Tibial nerve (tissue), 4 donors: ENCODE measurements around the gene PHF3. TPM values are rescaled to one million over a fixed set of nuclear protein-coding genes. Genes with fewer than 3 reads are reported as not detected.

Source experiments
- DNase-seq, 2 donors: peaks; one replicate each; pipeline ENCODE4 v3.0.0-alpha.2; 2019; ENCODE audit warnings: low spot score in 2 of 2
- H3K27ac ChIP-seq, 4 donors: fragments of 200-600 bp; sonication (generic) in 3 of 4; one replicate each; pipeline ENCODE4 v1.5.1; 2017 to 2019; ENCODE audit warnings: mild to moderate bottlenecking in 1 of 4
- H3K27me3 ChIP-seq, 2 donors: fragments of 200-600 bp; sonication (generic) in 1 of 2; one replicate each; pipeline versions ENCODE4 v1.5.1 to v1.6.0; 2017 to 2019
- H3K36me3 ChIP-seq, 3 donors: fragments of 200-600 bp; sonication (generic); one replicate each; pipeline ENCODE4 v1.5.1; 2018 to 2019
- H3K4me1 ChIP-seq, 4 donors: fragments of 200-600 bp; sonication (generic) in 3 of 4; one replicate each; pipeline ENCODE4 v1.5.1; 2017 to 2019
- H3K4me3 ChIP-seq, 4 donors: fragments of 200-600 bp; sonication (generic) in 3 of 4; one replicate each; pipeline ENCODE4 v1.5.1; 2017 to 2019; ENCODE audit warnings: mild to moderate bottlenecking in 1 of 4, moderate library complexity in 1 of 4
- H3K9me3 ChIP-seq, 4 donors: fragments of 200-600 bp; sonication (generic) in 3 of 4; one replicate each; pipeline ENCODE4 v1.5.1; 2017 to 2019
- EP300 ChIP-seq, 2 donors: sonication (generic); formaldehyde crosslinking; IDR thresholded peaks; one replicate each; pipeline ENCODE4 v1.6.1; 2017; ENCODE audit warnings: antibody characterized with exemption in 2 of 2, mild to moderate bottlenecking in 1 of 2
- POLR2A ChIP-seq, 2 donors: fragments of 450-650 bp; IDR thresholded peaks; one replicate each; pipeline ENCODE4 v1.6.1; 2017; ENCODE audit warnings: antibody characterized with exemption in 2 of 2, mild to moderate bottlenecking in 2 of 2, moderate library complexity in 2 of 2
- WGBS, 2 donors: methylation state at CpG; one replicate each; pipeline ENCODE4 v1.1.5; 2018; 5-methylcytosine and 5-hydroxymethylcytosine counted together
- small RNA-seq: library from RNA; depleted of rRNA; stranded (forward); fragments of <200 nt; gene quantifications from one replicate; pipeline ENCODE3, GENCODE V24; 2016
- total RNA-seq, 4 donors: library from RNA; depleted of rRNA; stranded (reverse); fragments of >200 nt; gene quantifications; one replicate each; pipeline ENCODE4 v1.1.0, GENCODE V29; 2016
- TF ChIP-seq, protein P1 (sequence below), 5 experiments: fragments of 200-600 bp in 3 of 5; fragments of 450-650 bp in 2 of 5; sonication (generic) in 3 of 5; IDR thresholded peaks; one replicate each; pipeline ENCODE4 v1.5.1; 2016 to 2019; ENCODE audit warnings: antibody characterized with exemption in 5 of 5, mild to moderate bottlenecking in 3 of 5, moderate library complexity in 2 of 5

The PHF3 gene
- total RNA-seq, 4 donors from 2014 or later = 59.1 to 75.3 (median 69.9) TPM

DNA sequence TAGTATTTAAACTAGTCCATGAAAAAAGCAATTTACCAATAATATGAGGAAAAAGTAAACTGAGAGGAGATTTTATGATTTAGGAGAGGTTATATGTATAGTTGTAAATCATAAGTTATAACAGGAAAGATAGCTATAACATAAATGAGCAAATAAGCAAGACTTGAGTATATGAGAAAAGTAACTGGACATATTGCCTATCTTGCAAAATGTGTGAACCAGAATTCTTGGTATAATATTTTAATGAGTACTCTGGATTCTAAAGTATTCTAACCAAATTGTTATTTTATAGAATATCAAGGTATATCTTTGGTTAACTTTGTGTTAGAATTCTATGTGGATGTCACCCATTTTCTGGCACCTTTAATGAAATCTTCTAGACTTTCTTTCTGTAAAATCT lies 124.6 kb downstream of the PHF3 start:
- Histone ChIP-seq H3K27ac (no peak overlapping the region), H3K4me1 (no peaks in the 10 kb centered on the region), H3K36me3 (peaks cover 0 to 20% (median 0%) of the 10 kb centered on the region in 3 donors), H3K9me3 (peaks cover 0 to 12% (median 0%) of the 10 kb centered on the region in 4 donors), H3K27me3 (no peaks in the 10 kb centered on the region), H3K4me3 (no peak overlapping the region)
- TF ChIP-seq EP300 (IDR thresholded peaks at IDR 0.05) = no peak
- TF ChIP-seq, protein P1, sequence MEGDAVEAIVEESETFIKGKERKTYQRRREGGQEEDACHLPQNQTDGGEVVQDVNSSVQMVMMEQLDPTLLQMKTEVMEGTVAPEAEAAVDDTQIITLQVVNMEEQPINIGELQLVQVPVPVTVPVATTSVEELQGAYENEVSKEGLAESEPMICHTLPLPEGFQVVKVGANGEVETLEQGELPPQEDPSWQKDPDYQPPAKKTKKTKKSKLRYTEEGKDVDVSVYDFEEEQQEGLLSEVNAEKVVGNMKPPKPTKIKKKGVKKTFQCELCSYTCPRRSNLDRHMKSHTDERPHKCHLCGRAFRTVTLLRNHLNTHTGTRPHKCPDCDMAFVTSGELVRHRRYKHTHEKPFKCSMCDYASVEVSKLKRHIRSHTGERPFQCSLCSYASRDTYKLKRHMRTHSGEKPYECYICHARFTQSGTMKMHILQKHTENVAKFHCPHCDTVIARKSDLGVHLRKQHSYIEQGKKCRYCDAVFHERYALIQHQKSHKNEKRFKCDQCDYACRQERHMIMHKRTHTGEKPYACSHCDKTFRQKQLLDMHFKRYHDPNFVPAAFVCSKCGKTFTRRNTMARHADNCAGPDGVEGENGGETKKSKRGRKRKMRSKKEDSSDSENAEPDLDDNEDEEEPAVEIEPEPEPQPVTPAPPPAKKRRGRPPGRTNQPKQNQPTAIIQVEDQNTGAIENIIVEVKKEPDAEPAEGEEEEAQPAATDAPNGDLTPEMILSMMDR (IDR thresholded peaks at IDR 0.05) = no peak
- TF ChIP-seq POLR2A (IDR thresholded peaks at IDR 0.05) = no peak
- DNase-seq = no peak

DNA sequence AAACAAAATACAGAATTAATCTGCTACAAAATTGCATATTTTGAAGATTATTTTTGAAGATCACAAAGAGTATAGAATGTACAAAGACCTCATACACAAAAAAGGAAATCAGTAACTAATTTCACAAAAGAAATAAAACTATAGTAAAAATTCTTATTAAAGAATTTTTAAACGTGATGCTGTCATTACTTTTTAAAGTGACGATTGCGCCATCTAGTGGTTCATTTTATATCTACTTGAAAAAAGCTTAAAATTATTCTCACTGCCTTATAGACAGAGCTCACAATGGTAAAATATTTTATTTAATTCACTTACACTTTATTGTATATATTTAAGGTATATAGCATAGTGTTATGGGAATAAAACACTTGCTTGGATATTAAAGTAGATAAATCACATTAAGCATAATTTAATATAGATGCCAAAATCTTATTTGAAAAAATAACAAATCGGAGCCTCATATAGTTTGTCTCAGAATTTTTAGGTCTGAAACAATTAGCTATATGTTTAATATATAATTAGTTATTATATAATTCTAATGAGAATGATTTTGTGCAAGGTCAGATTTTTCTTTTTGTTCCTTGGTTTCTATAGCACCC lies 128.8 kb downstream of the PHF3 start:
- Histone ChIP-seq H3K27ac (no peak overlapping the region), H3K36me3 (no peaks in the 10 kb centered on the region), H3K4me1 (no peaks in the 10 kb centered on the region), H3K9me3 (peaks cover 0 to 16% (median 2%) of the 10 kb centered on the region in 4 donors), H3K27me3 (no peaks in the 10 kb centered on the region), H3K4me3 (no peak overlapping the region)
- DNase-seq = no peak
- WGBS, 2 donors = 24 to 25% methylated on average over 4 of the region's 4 CpGs
- TF ChIP-seq, protein P1 (IDR thresholded peaks at IDR 0.05) = peak; percentile 17 to 68 (median 52)
- no peak for TF ChIP-seq EP300 (IDR thresholded peaks at IDR 0.05)

Small RNAs within 50 kb of the gene (small RNA-seq; reads per million reads assigned to genes)
- not detected for gene AL513043.1

Other genes starting within 250 kb of the PHF3 start
- gene PTP4A1, start 63.3 kb upstream of the PHF3 start, total RNA-seq = 10 to 100 TPM; 10.5 to 22.8 (median 18.4) TPM